ENCODE data around the gene CYP1A2.

DNA sequence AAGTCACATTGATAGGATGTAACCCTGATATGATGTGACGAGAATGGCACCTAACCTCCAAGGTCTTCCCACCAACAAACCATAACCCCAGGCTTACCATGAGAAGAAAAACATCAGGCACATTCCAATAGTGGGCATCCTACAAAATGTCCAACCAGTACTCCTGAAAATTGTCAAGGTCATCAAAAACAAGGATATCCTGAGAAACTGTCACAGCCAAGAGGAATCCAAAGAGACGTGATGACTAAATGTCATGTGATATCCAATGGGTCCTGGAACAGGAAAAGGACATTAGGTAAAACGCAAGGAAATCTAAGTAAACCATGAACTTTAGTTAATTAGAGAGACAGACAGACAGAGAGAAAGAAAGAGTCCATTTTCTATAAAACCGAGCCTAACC lies 2.3 kb upstream of the CYP1A2 start:
- TF ChIP-seq, protein P1, sequence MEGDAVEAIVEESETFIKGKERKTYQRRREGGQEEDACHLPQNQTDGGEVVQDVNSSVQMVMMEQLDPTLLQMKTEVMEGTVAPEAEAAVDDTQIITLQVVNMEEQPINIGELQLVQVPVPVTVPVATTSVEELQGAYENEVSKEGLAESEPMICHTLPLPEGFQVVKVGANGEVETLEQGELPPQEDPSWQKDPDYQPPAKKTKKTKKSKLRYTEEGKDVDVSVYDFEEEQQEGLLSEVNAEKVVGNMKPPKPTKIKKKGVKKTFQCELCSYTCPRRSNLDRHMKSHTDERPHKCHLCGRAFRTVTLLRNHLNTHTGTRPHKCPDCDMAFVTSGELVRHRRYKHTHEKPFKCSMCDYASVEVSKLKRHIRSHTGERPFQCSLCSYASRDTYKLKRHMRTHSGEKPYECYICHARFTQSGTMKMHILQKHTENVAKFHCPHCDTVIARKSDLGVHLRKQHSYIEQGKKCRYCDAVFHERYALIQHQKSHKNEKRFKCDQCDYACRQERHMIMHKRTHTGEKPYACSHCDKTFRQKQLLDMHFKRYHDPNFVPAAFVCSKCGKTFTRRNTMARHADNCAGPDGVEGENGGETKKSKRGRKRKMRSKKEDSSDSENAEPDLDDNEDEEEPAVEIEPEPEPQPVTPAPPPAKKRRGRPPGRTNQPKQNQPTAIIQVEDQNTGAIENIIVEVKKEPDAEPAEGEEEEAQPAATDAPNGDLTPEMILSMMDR (IDR thresholded peaks at IDR 0.05; ENCODE audit: insufficient read depth, low read length, poor library complexity, severe bottlenecking), result no peak
- TF ChIP-seq EZH2phosphoT487 (conservative IDR thresholded peaks at IDR 0.05; ENCODE audit: low read length), result no peak

Data from SU-DHL-6 (cell line).